Fibroblast of the conjunctiva (primary cell): Measurements from ENCODE around the gene ADGRL2.
A peak's percentile ranks its signal among the peaks of the same experiment; 100 is the strongest.

Experiments
- DNase-seq: peaks from one replicate; pipeline ENCODE4 v3.0.0-alpha.2; 2010; ENCODE audit warnings: low read depth

The ADGRL2 gene

GRCh38 chr1:81805537-81806431 is 5.0 kb downstream of the ADGRL2 start:
- no peak for DNase-seq

GRCh38 chr1:81806432-81806770 is 5.7 kb downstream of the ADGRL2 start:
- no peak for DNase-seq

- no peak for DNase-seq
Observed at GRCh38 chr1:81808760-81809159, 8.0 kb downstream of the ADGRL2 start.

GRCh38 chr1:81809808-81810207 is 9.1 kb downstream of the ADGRL2 start:
- no peak for DNase-seq

GRCh38 chr1:81811757-81812371 is 11.1 kb downstream of the ADGRL2 start:
- no peak for DNase-seq

- no peak for DNase-seq
Observed at GRCh38 chr1:81812712-81813111, 12.0 kb downstream of the ADGRL2 start.

GRCh38 chr1:81813691-81814090 is 13.0 kb downstream of the ADGRL2 start:
- no peak for DNase-seq

- DNase-seq = no peak
Observed at GRCh38 chr1:81819613-81820012, 18.9 kb downstream of the ADGRL2 start.

GRCh38 chr1:81820765-81821164 is 20.0 kb downstream of the ADGRL2 start:
- DNase-seq = no peak

- no peak for DNase-seq
Observed at GRCh38 chr1:81823082-81823481, 22.3 kb downstream of the ADGRL2 start.

GRCh38 chr1:81824759-81825158 is 24.0 kb downstream of the ADGRL2 start:
- no peak for DNase-seq

- no peak for DNase-seq
Observed at GRCh38 chr1:81827942-81828341, 27.2 kb downstream of the ADGRL2 start.

GRCh38 chr1:81832573-81832972 is 31.8 kb downstream of the ADGRL2 start:
- peak; percentile 68 for DNase-seq

GRCh38 chr1:81833722-81834121 is 33.0 kb downstream of the ADGRL2 start:
- no peak for DNase-seq

GRCh38 chr1:81834268-81834667 is 33.5 kb downstream of the ADGRL2 start:
- DNase-seq = no peak

- DNase-seq = peak; percentile 33
Observed at GRCh38 chr1:81834921-81835698, 34.4 kb downstream of the ADGRL2 start.

- no peak for DNase-seq
Observed at GRCh38 chr1:81836007-81836626, 35.4 kb downstream of the ADGRL2 start.

GRCh38 chr1:81838600-81839218 is 38.0 kb downstream of the ADGRL2 start:
- no peak for DNase-seq

GRCh38 chr1:81840805-81841204 is 40.1 kb downstream of the ADGRL2 start:
- DNase-seq = no peak

- no peak for DNase-seq
Observed at GRCh38 chr1:81841795-81842194, 41.1 kb downstream of the ADGRL2 start.

GRCh38 chr1:81844477-81844876 is 43.7 kb downstream of the ADGRL2 start:
- no peak for DNase-seq

GRCh38 chr1:81846630-81847029 is 45.9 kb downstream of the ADGRL2 start:
- DNase-seq = no peak
